GM18517 (cell line): ENCODE data around the gene FZD2.
"Not testable (repeated sequence)": the region's sequence is repeated elsewhere in the genome, so short reads cannot be mapped to it uniquely, and the experiment has no call there.

ENCODE experiments used
- ATAC-seq: cut with Tn5 transposase; IDR thresholded peaks from one replicate; pipeline ENCODE4 v1.9.1; 2021; ENCODE audit warnings: mild to moderate bottlenecking, moderate library complexity; ENCODE audit not compliant: unreplicated experiment

The FZD2 gene

GRCh38 chr17:44546671-44547606, 10.3 kb upstream of the FZD2 start:
- no peak for ATAC-seq

GRCh38 chr17:44547625-44548267, 9.5 kb upstream of the FZD2 start:
- no peak for ATAC-seq

DNA sequence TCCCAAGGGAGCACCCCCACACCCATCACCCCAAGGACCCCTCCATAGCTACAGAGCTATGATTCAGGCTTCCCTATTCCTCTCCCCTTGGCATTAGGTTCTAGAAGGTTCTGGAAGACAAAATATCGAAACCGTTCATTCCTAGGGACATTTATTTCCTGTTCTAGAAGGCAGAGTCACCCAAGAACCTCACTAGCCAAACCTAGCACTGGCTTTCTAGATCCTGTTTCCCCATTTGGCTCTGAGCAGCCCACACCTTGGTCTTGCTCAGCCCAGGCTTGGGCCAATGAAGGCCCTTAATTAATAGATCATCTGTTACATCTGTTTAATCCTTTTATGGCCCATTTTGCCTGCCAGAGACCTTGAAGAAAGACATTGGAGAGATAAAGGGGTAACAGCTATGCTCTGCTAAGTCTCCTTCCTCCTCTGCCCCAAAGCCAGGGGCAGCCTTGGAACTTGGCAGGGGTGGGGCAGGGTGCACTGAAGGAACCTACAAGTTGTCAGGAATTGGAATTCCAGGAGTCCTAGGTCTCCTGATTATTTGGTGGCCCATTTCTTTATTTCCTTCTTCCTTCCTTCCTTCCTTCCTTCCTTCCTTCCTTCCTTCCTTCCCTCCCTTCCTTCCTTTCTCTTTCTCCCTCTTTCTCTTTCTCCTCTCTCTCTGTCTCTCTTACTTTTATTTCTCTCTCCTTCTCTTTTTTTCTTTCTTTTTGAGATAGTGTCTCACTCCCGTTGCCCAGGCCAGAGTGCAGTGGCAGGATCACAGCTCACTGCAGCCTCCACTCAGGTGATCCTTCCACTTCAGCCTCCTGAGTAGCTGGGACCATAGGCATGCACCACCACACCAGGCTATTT, 8.7 kb upstream of the FZD2 start:
- ATAC-seq: no peak

GRCh38 chr17:44549686-44550085, 7.6 kb upstream of the FZD2 start:
- no peak for ATAC-seq

- no peak for ATAC-seq
Measured at GRCh38 chr17:44552361-44552760, 4.9 kb upstream of the FZD2 start.

- ATAC-seq: no peak
Measured at GRCh38 chr17:44555099-44555498, 2.2 kb upstream of the FZD2 start.

DNA sequence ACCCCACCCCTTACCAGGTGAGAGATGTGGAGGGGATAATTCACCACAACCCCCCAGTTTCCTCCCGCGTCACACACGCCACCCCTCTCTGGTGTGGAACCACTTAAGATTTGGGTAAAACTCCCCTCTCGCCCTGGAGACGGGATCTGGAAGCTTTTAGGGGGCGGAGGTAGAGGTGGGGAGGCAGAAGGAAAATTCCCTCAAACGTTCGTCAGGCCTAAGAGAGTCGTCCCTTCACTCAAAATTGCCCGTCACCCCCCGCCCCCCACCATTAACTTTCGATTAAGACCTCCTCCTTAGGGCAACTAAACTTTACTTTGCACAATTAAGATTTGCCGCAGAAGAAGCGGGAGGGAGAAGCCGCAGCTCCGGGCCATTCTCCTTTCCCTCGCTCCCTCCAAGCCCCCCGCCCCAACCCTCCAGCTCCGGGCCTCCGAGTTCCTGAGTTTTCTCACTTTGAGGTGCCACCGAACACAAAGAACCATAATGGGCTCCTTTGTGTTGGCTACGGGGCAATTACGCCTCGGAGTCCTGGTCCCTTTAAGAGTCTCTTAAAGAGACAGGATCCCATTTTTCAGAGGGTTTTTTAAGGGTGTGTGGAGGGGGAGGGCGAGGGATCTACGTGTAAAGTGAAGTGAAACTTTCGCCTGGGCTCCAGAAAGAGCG, 985 bp upstream of the FZD2 start:
- ATAC-seq: no peak

GRCh38 chr17:44557651-44558285, 484 bp downstream of the FZD2 start:
- ATAC-seq: no peak

- ATAC-seq: no peak
Measured at GRCh38 chr17:44558334-44558709, 1.0 kb downstream of the FZD2 start.

DNA sequence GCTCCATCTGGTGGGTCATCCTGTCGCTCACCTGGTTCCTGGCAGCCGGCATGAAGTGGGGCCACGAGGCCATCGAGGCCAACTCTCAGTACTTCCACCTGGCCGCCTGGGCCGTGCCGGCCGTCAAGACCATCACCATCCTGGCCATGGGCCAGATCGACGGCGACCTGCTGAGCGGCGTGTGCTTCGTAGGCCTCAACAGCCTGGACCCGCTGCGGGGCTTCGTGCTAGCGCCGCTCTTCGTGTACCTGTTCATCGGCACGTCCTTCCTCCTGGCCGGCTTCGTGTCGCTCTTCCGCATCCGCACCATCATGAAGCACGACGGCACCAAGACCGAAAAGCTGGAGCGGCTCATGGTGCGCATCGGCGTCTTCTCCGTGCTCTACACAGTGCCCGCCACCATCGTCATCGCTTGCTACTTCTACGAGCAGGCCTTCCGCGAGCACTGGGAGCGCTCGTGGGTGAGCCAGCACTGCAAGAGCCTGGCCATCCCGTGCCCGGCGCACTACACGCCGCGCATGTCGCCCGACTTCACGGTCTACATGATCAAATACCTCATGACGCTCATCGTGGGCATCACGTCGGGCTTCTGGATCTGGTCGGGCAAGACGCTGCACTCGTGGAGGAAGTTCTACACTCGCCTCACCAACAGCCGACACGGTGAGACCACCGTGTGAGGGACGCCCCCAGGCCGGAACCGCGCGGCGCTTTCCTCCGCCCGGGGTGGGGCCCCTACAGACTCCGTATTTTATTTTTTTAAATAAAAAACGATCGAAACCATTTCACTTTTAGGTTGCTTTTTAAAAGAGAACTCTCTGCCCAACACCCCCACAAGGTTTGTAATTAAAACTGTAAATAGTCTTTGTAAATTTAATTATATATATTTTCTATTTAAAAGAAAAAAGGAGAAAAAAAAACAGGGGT, 1.7 kb downstream of the FZD2 start:
- ATAC-seq: no peak

GRCh38 chr17:44559634-44560554, 2.6 kb downstream of the FZD2 start:
- ATAC-seq: no peak

GRCh38 chr17:44561237-44561623, 3.9 kb downstream of the FZD2 start:
- ATAC-seq: no peak

- ATAC-seq: no peak
Measured at GRCh38 chr17:44564429-44564828, 7.1 kb downstream of the FZD2 start.

DNA sequence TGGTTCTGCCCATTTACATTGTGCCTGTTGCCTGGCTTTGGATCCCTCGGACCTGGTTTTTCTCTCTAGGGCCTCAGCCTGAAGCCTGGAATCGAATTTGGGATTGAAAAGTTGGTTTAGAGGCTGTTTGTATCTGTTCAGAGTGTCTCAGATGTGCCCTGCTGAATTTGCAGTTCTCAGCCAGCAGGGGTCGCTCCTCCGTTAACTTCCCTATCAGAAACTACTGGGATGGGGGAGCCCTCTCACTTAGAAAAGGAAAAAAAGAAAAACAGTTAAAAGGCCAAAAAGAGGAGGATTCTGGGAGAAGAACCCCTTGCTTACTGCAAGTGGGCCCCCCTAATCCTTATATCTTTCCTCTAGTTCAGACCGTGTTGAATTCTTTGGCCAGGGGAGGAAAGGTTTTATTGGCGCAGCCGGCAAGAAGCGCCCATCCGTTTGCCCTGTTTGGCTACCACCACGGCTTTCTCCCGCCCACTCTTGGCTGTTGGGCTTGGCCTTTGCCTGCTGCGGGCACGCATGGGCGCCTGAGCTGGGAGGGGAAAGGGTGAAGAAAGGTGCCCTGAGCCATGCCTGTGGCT, 8.7 kb downstream of the FZD2 start:
- ATAC-seq: no peak

DNA sequence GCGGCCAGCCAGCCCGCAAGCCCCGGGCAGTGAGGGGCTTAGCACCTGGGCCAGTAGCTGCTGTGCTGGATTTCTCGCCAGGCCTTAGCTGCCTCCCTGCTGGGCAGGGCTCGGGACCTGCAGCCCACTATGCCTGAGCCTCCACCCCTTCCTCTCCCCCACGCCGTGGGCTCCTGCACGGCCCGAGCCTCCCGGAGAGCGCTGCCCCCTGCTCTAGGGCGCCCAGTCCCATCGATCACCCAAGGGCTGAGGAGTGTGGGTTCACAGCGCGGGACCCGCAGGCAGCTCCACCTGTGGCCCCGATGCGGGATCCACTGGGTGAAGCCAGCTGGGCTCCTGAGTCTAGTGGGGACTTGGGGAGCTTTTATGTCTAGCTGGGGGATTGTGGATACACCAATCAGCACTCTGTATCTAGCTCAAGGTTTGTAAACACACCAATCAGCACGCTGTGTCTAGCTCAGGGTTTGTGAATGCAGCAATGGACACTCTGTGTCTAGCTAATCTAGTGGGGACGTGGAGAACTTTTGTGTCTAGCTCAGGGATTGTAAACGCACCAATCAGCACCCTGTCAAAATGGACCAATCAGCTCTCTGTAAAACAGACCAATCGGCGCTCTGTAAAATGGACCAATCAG, 11.1 kb downstream of the FZD2 start:
- not testable (repeated sequence) for ATAC-seq

DNA sequence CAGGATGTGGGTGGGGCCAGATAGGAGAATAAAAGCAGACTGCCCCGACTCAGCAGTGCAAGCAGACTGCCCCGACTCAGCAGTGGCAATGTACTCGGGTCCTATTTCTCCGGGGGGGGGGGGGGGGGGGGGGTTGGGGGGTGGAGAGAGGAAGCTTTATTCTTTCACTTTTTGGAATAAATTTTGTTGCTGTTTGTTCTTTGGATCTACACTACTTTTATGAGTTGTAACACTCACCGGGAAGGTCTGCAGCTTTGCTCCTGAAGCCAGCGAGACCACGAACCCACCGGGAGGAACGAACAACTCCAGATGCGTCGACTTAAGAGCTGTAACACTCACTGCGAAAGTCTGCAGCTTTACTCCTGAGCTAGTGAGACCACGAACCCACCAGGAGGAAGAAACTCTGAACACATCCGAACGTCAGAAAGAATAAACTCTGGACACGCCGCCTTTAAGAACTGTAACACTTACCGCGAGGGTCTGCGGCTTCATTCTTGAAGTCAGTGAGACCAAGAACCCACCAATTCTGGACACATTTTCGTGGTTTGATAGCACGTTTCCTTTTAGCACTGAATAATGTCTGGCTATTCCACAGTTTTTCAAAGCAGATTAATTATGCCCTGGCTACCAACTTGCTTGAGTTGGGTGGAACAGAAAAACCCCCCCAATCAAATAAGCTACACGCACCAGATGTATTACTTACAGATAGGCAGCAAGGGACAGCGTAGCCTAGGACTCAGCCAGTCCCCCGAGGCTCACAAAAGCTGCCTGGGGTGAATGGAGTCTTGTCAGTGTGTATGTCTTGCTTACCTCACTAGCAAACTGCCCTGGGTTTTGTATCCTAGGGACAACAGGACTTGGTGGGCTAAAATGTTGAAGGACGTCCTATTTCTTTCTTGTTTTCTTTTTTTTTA, 11.9 kb downstream of the FZD2 start:
- ATAC-seq: no peak
